ENCODE results near the gene SBF2. TPM values are rescaled to one million over a fixed set of nuclear protein-coding genes. Genes with fewer than 3 reads are reported as not detected.

SBF2 gene
- total RNA-seq, 1 donor from 2014 or later, result 12.0 TPM

DNA sequence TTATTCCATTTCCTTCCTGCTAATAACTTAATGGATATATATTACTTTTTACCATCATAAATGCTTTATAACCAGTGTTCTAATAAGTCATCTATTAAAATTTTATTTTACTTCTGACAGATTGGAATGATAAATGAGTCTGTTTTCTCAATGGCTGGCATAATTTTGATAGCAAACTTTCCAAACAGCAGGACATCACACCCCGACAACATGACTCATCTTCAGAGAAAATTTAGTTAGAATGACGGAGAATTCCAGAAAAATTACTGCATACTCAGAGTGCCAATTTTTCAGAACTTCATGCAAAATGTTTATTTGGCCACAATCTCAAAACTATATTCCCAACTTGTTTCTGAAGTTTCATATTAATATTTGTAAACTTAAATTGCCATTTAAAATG lies 455.8 kb downstream of the SBF2 start:
- DNase-seq, result no peak
- CTCF ChIA-PET, result no interaction called here
- peaks cover 5% of the 10 kb centered on the region for H3K36me3 Mint-ChIP-seq (ENCODE audit: low read depth)
- no peak overlapping the region for H3K4me3 Mint-ChIP-seq
- H3K27ac Mint-ChIP-seq, result no peak overlapping the region
- no peak for ATAC-seq (ENCODE audit: low read depth)
- POLR2A ChIA-PET, result no interaction called here
- no peaks in the 10 kb centered on the region for H3K27me3 Mint-ChIP-seq
- intact Hi-C loops (cut with micrococcal nuclease), result no loop called here
- H3K9me3 Mint-ChIP-seq, result no peaks in the 10 kb centered on the region
- peaks cover 14% of the 10 kb centered on the region for H3K4me1 Mint-ChIP-seq
- TF ChIP-seq, protein P1, sequence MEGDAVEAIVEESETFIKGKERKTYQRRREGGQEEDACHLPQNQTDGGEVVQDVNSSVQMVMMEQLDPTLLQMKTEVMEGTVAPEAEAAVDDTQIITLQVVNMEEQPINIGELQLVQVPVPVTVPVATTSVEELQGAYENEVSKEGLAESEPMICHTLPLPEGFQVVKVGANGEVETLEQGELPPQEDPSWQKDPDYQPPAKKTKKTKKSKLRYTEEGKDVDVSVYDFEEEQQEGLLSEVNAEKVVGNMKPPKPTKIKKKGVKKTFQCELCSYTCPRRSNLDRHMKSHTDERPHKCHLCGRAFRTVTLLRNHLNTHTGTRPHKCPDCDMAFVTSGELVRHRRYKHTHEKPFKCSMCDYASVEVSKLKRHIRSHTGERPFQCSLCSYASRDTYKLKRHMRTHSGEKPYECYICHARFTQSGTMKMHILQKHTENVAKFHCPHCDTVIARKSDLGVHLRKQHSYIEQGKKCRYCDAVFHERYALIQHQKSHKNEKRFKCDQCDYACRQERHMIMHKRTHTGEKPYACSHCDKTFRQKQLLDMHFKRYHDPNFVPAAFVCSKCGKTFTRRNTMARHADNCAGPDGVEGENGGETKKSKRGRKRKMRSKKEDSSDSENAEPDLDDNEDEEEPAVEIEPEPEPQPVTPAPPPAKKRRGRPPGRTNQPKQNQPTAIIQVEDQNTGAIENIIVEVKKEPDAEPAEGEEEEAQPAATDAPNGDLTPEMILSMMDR (IDR thresholded peaks at IDR 0.05), result no peak

DNA sequence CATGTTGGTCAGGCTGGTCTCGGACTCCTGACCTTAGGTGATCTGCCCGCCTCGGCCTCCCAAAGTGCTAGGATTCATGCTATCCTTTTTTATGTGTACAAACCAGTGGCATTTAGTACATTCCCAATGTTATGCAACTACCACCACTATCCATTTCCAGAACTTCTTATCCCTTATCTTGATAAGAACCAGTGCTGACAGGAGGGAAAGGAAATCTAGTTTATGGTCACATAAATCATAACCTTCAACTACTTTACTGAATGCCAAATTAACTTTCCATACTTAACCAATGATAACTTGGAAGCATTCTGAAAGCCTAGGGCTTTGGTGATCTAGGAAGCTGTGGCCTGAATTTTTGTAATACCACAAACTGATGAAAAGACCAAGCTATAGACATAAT lies 459.7 kb downstream of the SBF2 start:
- CTCF ChIA-PET, result no interaction called here
- Mint-ChIP-seq H3K4me1 (peaks cover 4% of the 10 kb centered on the region), H3K36me3 (ENCODE audit: low read depth) (peaks cover 5% of the 10 kb centered on the region), H3K27ac (no peak overlapping the region), H3K27me3 (no peaks in the 10 kb centered on the region), H3K4me3 (no peak overlapping the region), H3K9me3 (no peaks in the 10 kb centered on the region)
- DNase-seq (no peak), ATAC-seq (ENCODE audit: low read depth) (no peak)
- TF ChIP-seq, protein P1 (IDR thresholded peaks at IDR 0.05), result no peak
- intact Hi-C loops (cut with micrococcal nuclease), result no loop called here
- POLR2A ChIA-PET, result no interaction called here

DNA sequence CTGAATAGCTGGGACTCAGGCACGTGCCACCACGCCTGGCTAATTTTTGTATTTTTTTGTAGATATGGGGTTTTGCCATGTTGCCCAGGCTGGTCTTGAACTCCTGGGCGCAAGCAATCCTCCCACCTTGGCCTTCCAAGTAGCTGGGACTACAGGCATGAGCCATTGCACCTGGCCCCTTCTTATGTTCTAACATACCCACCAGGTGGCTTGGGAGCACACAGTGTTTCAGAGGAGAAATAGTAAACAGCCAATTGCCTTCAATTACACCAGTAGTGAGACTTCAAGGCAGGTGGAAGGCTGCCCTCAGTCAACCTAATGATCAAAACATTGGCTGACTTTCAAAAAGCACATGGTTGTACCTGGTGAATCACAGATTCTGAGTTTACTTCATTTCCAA lies 462.9 kb downstream of the SBF2 start:
- H3K9me3 Mint-ChIP-seq, result no peaks in the 10 kb centered on the region
- H3K36me3 Mint-ChIP-seq (ENCODE audit: low read depth), result peaks cover 2% of the 10 kb centered on the region
- H3K4me1 Mint-ChIP-seq, result no peaks in the 10 kb centered on the region
- no peaks in the 10 kb centered on the region for H3K27me3 Mint-ChIP-seq
- intact Hi-C loops (cut with micrococcal nuclease), result no loop called here
- ChIA-PET CTCF (interaction anchor here (0.8 kb wide), 1 partner anchor 31 kb away, joined by 3 read pairs; no protein-coding TSS in a partner anchor), POLR2A (no interaction called here)
- no peak overlapping the region for H3K27ac Mint-ChIP-seq
- DNase-seq (no peak), ATAC-seq (ENCODE audit: low read depth) (no peak)
- H3K4me3 Mint-ChIP-seq, result no peak overlapping the region
- TF ChIP-seq, protein P1 (IDR thresholded peaks at IDR 0.05), result no peak

DNA sequence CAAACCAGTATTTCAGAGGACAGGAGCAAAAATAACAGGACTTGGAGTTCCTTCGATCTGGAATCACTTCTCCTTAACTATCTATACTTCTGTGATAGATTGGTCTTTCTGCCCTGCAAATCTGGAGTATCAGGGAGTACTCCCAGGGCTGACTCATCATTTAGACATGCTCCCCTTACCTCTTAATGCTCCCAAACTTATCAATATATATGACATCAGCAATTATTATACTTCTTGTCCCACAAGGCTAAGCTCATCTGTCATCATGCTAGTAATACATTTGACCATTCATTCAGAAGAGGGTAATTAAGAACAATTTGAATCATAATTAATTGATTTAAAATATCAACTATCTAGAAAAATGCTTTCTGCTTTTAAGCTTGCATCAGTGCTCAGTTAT lies 466.3 kb downstream of the SBF2 start:
- DNase-seq (no peak), ATAC-seq (ENCODE audit: low read depth) (no peak)
- Mint-ChIP-seq H3K27me3 (no peaks in the 10 kb centered on the region), H3K36me3 (ENCODE audit: low read depth) (peaks cover 2% of the 10 kb centered on the region), H3K4me1 (no peaks in the 10 kb centered on the region), H3K27ac (no peak overlapping the region), H3K4me3 (no peak overlapping the region), H3K9me3 (no peaks in the 10 kb centered on the region)
- TF ChIP-seq, protein P1 (IDR thresholded peaks at IDR 0.05), result no peak
- POLR2A ChIA-PET, result no interaction called here
- CTCF ChIA-PET, result interaction anchor here (1.0 kb wide), 1 partner anchor 69 kb away, joined by 3 read pairs; no protein-coding TSS in a partner anchor
- intact Hi-C loops (cut with micrococcal nuclease), result no loop called here

DNA sequence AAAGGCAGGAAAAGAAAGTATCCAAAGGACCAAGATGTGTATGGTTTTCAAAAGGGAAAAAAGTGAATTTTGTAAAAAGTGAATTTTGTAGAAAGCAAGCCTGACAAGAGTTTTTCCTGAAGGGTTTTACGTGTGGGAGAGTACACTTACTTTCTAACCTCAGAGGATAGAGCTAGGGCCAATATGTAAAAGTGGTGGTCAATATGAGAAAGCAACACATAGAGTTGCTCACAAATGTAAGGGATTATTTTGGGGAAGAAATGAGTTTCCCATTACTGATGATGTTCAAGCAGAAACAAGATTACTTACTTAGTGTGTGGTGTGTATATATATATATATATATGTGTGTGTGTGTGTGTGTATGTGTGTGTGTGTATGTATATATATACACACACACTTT lies 467.6 kb downstream of the SBF2 start:
- Mint-ChIP-seq H3K27ac (no peak overlapping the region), H3K4me1 (no peaks in the 10 kb centered on the region), H3K9me3 (no peaks in the 10 kb centered on the region), H3K4me3 (no peak overlapping the region), H3K36me3 (ENCODE audit: low read depth) (no peaks in the 10 kb centered on the region), H3K27me3 (no peaks in the 10 kb centered on the region)
- DNase-seq (no peak), ATAC-seq (ENCODE audit: low read depth) (no peak)
- ChIA-PET POLR2A (no interaction called here), CTCF (no interaction called here)
- TF ChIP-seq, protein P1 (IDR thresholded peaks at IDR 0.05), result no peak
- intact Hi-C loops (cut with micrococcal nuclease), result no loop called here
